Ishikawa (cell line): ENCODE measurements around the gene CROT.

Experiments
- CEBPB ChIP-seq: IDR thresholded peaks from 2 replicates; pipeline ENCODE4 v1.6.1; 2012
- CREB1 ChIP-seq: IDR thresholded peaks from 2 replicates; pipeline ENCODE4 v1.6.1; 2012; ENCODE audit warnings: low read depth
- EGR1 ChIP-seq: IDR thresholded peaks from 2 replicates; pipeline ENCODE4 v1.6.1; 2012
- EP300 ChIP-seq: IDR thresholded peaks from 2 replicates; pipeline ENCODE4 v1.6.1; 2012; ENCODE audit warnings: borderline replicate concordance
- FOXM1 ChIP-seq: IDR thresholded peaks from 2 replicates; pipeline ENCODE4 v1.6.1; 2012; ENCODE audit warnings: low read depth, borderline replicate concordance
- MAX ChIP-seq: IDR thresholded peaks from 2 replicates; pipeline ENCODE4 v1.6.1; 2012
- NFIC ChIP-seq: IDR thresholded peaks from 2 replicates; pipeline ENCODE4 v1.6.1; 2012
- RAD21 ChIP-seq: IDR thresholded peaks from 2 replicates; pipeline ENCODE4 v1.6.1; 2012; ENCODE audit warnings: low read depth
- REST ChIP-seq: IDR thresholded peaks from 2 replicates; pipeline ENCODE4 v1.6.1; 2012; ENCODE audit warnings: low read depth, mild to moderate bottlenecking
- TAF1 ChIP-seq: IDR thresholded peaks from 2 replicates; pipeline ENCODE4 v1.6.1; 2012; ENCODE audit warnings: low read depth, mild to moderate bottlenecking
- TCF12 ChIP-seq: IDR thresholded peaks from 2 replicates; pipeline ENCODE4 v1.6.1; 2012; ENCODE audit warnings: low read depth
- TEAD4 ChIP-seq: IDR thresholded peaks from 2 replicates; pipeline ENCODE4 v1.6.1; 2012
- USF1 ChIP-seq: IDR thresholded peaks from 2 replicates; pipeline ENCODE4 v1.6.1; 2012
- YY1 ChIP-seq: IDR thresholded peaks from 2 replicates; pipeline ENCODE4 v1.6.1; 2012; ENCODE audit warnings: low read depth
- ZBTB7A ChIP-seq: IDR thresholded peaks from 2 replicates; pipeline ENCODE4 v1.6.1; 2012; ENCODE audit warnings: low read depth

Gene CROT

GRCh38 chr7:87316097-87316700 is 29.3 kb upstream of the CROT start:
- TF ChIP-seq YY1 (no peak), CREB1 (no peak)

GRCh38 chr7:87316846-87317552 is 28.5 kb upstream of the CROT start:
- no peak for TF ChIP-seq TAF1
- no peak for TF ChIP-seq NFIC
- TF ChIP-seq RAD21: no peak
- TF ChIP-seq MAX: no peak
- no peak for TF ChIP-seq EP300
- TF ChIP-seq CREB1: no peak
- no peak for TF ChIP-seq FOXM1
- no peak for TF ChIP-seq CEBPB
- TF ChIP-seq USF1: no peak
- no peak for TF ChIP-seq EGR1
- no peak for TF ChIP-seq ZBTB7A
- TF ChIP-seq TEAD4: no peak
- TF ChIP-seq TCF12: no peak
- no peak for TF ChIP-seq YY1
- TF ChIP-seq REST: no peak

- no peak for TF ChIP-seq FOXM1
- TF ChIP-seq ZBTB7A: no peak
- no peak for TF ChIP-seq USF1
- no peak for TF ChIP-seq YY1
- TF ChIP-seq TAF1: no peak
Observed at GRCh38 chr7:87317691-87318245, 27.7 kb upstream of the CROT start.

- TF ChIP-seq FOXM1 (no peak), RAD21 (no peak), EGR1 (no peak), ZBTB7A (no peak), USF1 (no peak), TAF1 (no peak), CREB1 (no peak), CEBPB (no peak), TEAD4 (no peak), YY1 (no peak), REST (no peak), TCF12 (no peak), MAX (no peak)
Observed at GRCh38 chr7:87318741-87319140, 26.7 kb upstream of the CROT start.

GRCh38 chr7:87319154-87319581 is 26.3 kb upstream of the CROT start:
- TF ChIP-seq YY1: 0 out of 2 replicates have a peak, but pooled peaks have one; percentile 52

GRCh38 chr7:87322912-87323311 is 22.6 kb upstream of the CROT start:
- no peak for TF ChIP-seq TAF1
- TF ChIP-seq RAD21: no peak
- TF ChIP-seq CEBPB: no peak
- TF ChIP-seq FOXM1: no peak
- no peak for TF ChIP-seq MAX
- TF ChIP-seq CREB1: no peak
- no peak for TF ChIP-seq EP300
- TF ChIP-seq NFIC: no peak
- no peak for TF ChIP-seq USF1
- no peak for TF ChIP-seq TCF12
- no peak for TF ChIP-seq REST
- no peak for TF ChIP-seq YY1
- TF ChIP-seq ZBTB7A: no peak
- TF ChIP-seq EGR1: no peak
- no peak for TF ChIP-seq TEAD4
